GM23248 (cell line): ENCODE measurements around the gene CRYBA4. TPM values are rescaled to one million over a fixed set of nuclear protein-coding genes. Genes with fewer than 3 reads are reported as not detected.
A peak's percentile ranks its signal among the peaks of the same experiment; 100 is the strongest.

Experiments used
- DNase-seq: peaks from one replicate; pipeline ENCODE4 v3.0.0-alpha.2; 2015
- H2AFZ ChIP-seq: fragments of 200-600 bp; sonication (generic); 2 replicates; pipeline ENCODE4 v1.6.1; 2016; ENCODE audit warnings: antibody characterized with exemption
- H3F3A ChIP-seq: fragments of 200-600 bp; sonication (generic); 2 replicates; pipeline ENCODE4 v1.6.1; 2016; ENCODE audit warnings: mild to moderate bottlenecking, antibody characterized with exemption, mixed run types; ENCODE audit not compliant: insufficient read depth
- H3K27ac ChIP-seq: fragments of 200-600 bp; sonication (generic); 2 replicates; pipeline ENCODE4 v1.5.1; 2016; ENCODE audit warnings: mild to moderate bottlenecking
- H3K27me3 ChIP-seq: fragments of 200-600 bp; sonication (generic); replicated peaks from 2 replicates; pipeline ENCODE4 v1.6.1; 2016; ENCODE audit warnings: mild to moderate bottlenecking; ENCODE audit not compliant: insufficient read depth
- H3K36me3 ChIP-seq: fragments of 200-600 bp; sonication (generic); 2 replicates; pipeline ENCODE4 v1.6.1; 2016; ENCODE audit warnings: low read depth, mild to moderate bottlenecking
- H3K4me1 ChIP-seq: fragments of 200-600 bp; sonication (generic); 2 replicates; pipeline ENCODE4 v1.6.1; 2016; ENCODE audit warnings: mild to moderate bottlenecking; ENCODE audit not compliant: insufficient read depth
- H3K4me2 ChIP-seq: fragments of 200-600 bp; sonication (generic); one replicate; pipeline ENCODE4 v1.6.1; 2016; ENCODE audit warnings: mild to moderate bottlenecking; ENCODE audit not compliant: unreplicated experiment
- H3K4me3 ChIP-seq: fragments of 200-600 bp; sonication (generic); 2 replicates; pipeline ENCODE4 v1.5.1; 2016; ENCODE audit warnings: mild to moderate bottlenecking
- H3K79me2 ChIP-seq: fragments of 200-600 bp; sonication (generic); 2 replicates; pipeline ENCODE4 v1.6.1; 2016; ENCODE audit warnings: mild to moderate bottlenecking; ENCODE audit not compliant: insufficient read depth
- H3K9ac ChIP-seq: fragments of 200-600 bp; sonication (generic); 2 replicates; pipeline ENCODE4 v1.6.1; 2016; ENCODE audit warnings: mild to moderate bottlenecking
- H3K9me2 ChIP-seq: fragments of 200-600 bp; sonication (generic); 2 replicates; pipeline ENCODE4 v1.6.1; 2016; ENCODE audit warnings: mixed run types, mild to moderate bottlenecking, moderate library complexity; ENCODE audit not compliant: insufficient read depth
- H3K9me3 ChIP-seq: fragments of 200-600 bp; sonication (generic); one replicate; pipeline ENCODE4 v1.6.1; 2017; ENCODE audit warnings: low read depth
- H4K20me1 ChIP-seq: fragments of 200-600 bp; sonication (generic); 2 replicates; pipeline ENCODE4 v1.6.0; 2016; ENCODE audit not compliant: insufficient read depth
- EZH2 ChIP-seq: fragments of 200-600 bp; sonication (generic); IDR thresholded peaks from 2 replicates; pipeline ENCODE4 v1.6.1; 2018; ENCODE audit warnings: antibody characterized with exemption, mild to moderate bottlenecking; ENCODE audit not compliant: insufficient read depth, poor library complexity, severe bottlenecking
- EZH2phosphoT487 ChIP-seq: fragments of 200-600 bp; sonication (generic); IDR thresholded peaks from 2 replicates; pipeline ENCODE4 v1.6.1; 2018; ENCODE audit warnings: antibody characterized with exemption, moderate library complexity, mild to moderate bottlenecking, low read depth; ENCODE audit not compliant: insufficient read depth
- WGBS, 2 experiments: methylation state at CpG; one replicate each; pipeline ENCODE4 v1.1.6; 2015 to 2017; ENCODE audit warnings: low lambda C conversion rate in 2 of 2, low coverage in 1 of 2; ENCODE audit errors: missing lambda C conversion rate in 2 of 2; 5-methylcytosine and 5-hydroxymethylcytosine counted together
- in situ Hi-C: fragments of 300-500 bp; cut with MboI; formaldehyde crosslinking; loops from 2 replicates; pipeline ENCODE4 v1.15.0; 2020
- polyA plus RNA-seq: library from polyadenylated mRNA; unstranded; fragments of >200 nt; fragmentation: Nextera tagmentation; extraction: Ambion mirVana; gene quantifications from 2 replicates; pipeline ENCODE4 v1.2.1, GENCODE V29; 2016
- small RNA-seq: library from RNA; depleted of rRNA; stranded (forward); fragments of <200 nt; gene quantifications from one replicate; pipeline ENCODE3, GENCODE V24; 2014; ENCODE audit warnings: low read depth, low replicate concordance
- total RNA-seq: library from RNA; depleted of rRNA; stranded (reverse); fragments of >200 nt; shearing (Covaris generic); gene quantifications from 2 replicates; pipeline ENCODE4 v1.2.3, GENCODE V29; 2014; rRNA removed

CRYBA4 gene
- total and polyA plus RNA-seq, 2 experiments from 2014 or later, result not detected

DNA sequence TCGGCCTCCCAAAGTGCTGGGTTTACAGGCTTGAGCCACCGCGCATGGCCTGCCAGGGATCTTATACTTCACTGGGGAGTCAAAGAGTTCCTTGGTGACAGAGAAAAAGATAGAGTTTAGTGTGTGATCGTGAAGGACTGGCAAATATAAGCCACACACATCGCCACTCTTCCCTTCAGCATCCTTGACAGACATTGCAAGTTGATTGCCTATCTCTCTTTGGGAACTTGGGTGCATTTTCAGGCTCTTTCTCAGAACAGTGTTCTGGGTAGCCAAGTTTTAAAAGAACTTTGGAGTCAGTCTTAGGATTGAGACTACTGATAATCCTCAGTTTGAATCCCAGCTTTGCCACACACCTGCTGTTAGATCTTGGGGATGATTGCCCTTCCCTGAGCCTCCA is 55.5 kb downstream of the CRYBA4 start:
- Histone ChIP-seq H3K79me2 (peaks cover 60% of the 10 kb centered on the region), H2AFZ (no peak overlapping the region), H3K36me3 (peaks cover 4% of the 10 kb centered on the region; the same call in 1 of the 2 replicates), H3K27ac (no peak overlapping the region), H3F3A (peaks cover 25% of the 10 kb centered on the region), H4K20me1 (no peaks in the 10 kb centered on the region), H3K4me1 (peaks cover 25% of the 10 kb centered on the region), H3K27me3 (no peaks in the 10 kb centered on the region), H3K9me3 (no peaks in the 10 kb centered on the region), H3K9me2 (no peaks in the 10 kb centered on the region), H3K4me3 (no peak overlapping the region), H3K4me2 (no peak overlapping the region), H3K9ac (no peak overlapping the region)
- WGBS, 2 experiments, result 85 to 87% methylated on average over 5 of the region's 5 CpGs
- DNase-seq, result no peak
- in situ Hi-C loops, result no loop called here
- no peak for TF ChIP-seq EZH2phosphoT487
- no peak for TF ChIP-seq EZH2

DNA sequence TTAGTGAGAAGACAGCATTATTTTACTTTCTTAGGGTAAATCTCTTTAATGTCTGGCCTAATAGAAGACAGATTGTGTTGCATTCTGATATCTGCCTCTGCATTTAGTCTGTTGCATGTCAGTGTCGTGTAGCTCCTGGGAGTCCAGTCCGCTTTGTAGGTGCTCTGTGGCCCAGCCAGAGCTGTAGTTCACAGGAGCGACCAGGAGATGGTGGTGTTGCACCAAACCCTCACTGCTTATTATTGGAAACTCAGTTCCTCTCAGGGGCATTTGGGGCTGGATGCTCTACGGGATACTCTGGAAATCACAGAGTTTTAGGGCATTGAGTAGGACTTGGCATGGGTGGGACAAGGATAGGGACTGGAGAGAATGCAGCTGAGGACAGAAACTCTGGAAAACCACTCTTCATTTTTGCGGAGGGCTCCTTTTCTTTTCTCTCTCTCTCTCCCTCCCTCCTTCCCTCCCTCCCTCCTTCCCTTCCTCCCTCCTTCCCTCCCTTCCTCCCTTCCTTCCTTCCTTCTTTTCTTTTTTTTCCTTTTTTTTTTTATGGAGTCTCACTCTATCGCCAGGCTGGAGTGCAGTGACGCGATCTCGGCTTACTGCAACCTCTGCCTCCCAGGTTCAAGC is 57.4 kb downstream of the CRYBA4 start:
- H3K4me1 ChIP-seq, result peaks cover 19% of the 10 kb centered on the region
- no peaks in the 10 kb centered on the region for H3K9me3 ChIP-seq
- in situ Hi-C loops, result no loop called here
- WGBS, 2 experiments, result 48 to 50% methylated on average over 7 to 9 of the region's 9 CpGs
- H3K36me3 ChIP-seq, result peaks cover 4% of the 10 kb centered on the region; the same call in 1 of the 2 replicates
- no peak for TF ChIP-seq EZH2
- TF ChIP-seq EZH2phosphoT487, result no peak
- no peak overlapping the region for H3K4me2 ChIP-seq
- DNase-seq, result peak; percentile 81
- no peak overlapping the region for H3K27ac ChIP-seq
- no peaks in the 10 kb centered on the region for H3K9me2 ChIP-seq
- H3K79me2 ChIP-seq, result peaks cover 50% of the 10 kb centered on the region
- H3K9ac ChIP-seq, result no peak overlapping the region
- no peaks in the 10 kb centered on the region for H3K27me3 ChIP-seq
- no peak overlapping the region for H3K4me3 ChIP-seq
- H3F3A ChIP-seq, result peaks cover 9% of the 10 kb centered on the region
- no peak overlapping the region for H2AFZ ChIP-seq
- H4K20me1 ChIP-seq, result no peaks in the 10 kb centered on the region

Small RNAs within 50 kb of the gene (small RNA-seq; reads per million reads assigned to genes)
- not detected for gene RF01874

Other genes with a start within 250 kb of the CRYBA4 start
- gene ASPHD2, start 192.7 kb upstream of the CRYBA4 start, total RNA-seq, result 1.4 and 1.8 TPM in 2 replicates
- gene ASPHD2, start 192.7 kb upstream of the CRYBA4 start, polyA plus RNA-seq, result 0.73 and 1.6 TPM in 2 replicates
- 27.1 and 27.6 TPM in 2 replicates for gene HPS4, start 138.2 kb upstream of the CRYBA4 start, total RNA-seq
- 16.2 and 17.2 TPM in 2 replicates for gene HPS4, start 138.2 kb upstream of the CRYBA4 start, polyA plus RNA-seq
- 25.7 and 28.3 TPM in 2 replicates for gene SRRD, start 138.1 kb upstream of the CRYBA4 start, total RNA-seq
- gene SRRD, start 138.1 kb upstream of the CRYBA4 start, polyA plus RNA-seq, result 20.2 and 22.5 TPM in 2 replicates
- 30.1 and 41.9 TPM in 2 replicates for gene TFIP11, start 109.5 kb upstream of the CRYBA4 start, total RNA-seq
- 22.5 and 23.1 TPM in 2 replicates for gene TFIP11, start 109.5 kb upstream of the CRYBA4 start, polyA plus RNA-seq
- 38.7 and 58.3 TPM in 2 replicates for gene TPST2, start 31.8 kb upstream of the CRYBA4 start, total RNA-seq
- 34.1 and 35.1 TPM in 2 replicates for gene TPST2, start 31.8 kb upstream of the CRYBA4 start, polyA plus RNA-seq
- not detected in 2 replicates for gene CRYBB1, start 3.9 kb upstream of the CRYBA4 start, total RNA-seq
- gene CRYBB1, start 3.9 kb upstream of the CRYBA4 start, polyA plus RNA-seq, result not detected in 2 replicates
- gene MIAT, start 35.6 kb downstream of the CRYBA4 start, total RNA-seq, result 0.43 and 0.63 TPM in 2 replicates
- 0.05 and 0.23 TPM in 2 replicates for gene MIAT, start 35.6 kb downstream of the CRYBA4 start, polyA plus RNA-seq